Measurements from ENCODE around the gene NPM3.

DNA sequence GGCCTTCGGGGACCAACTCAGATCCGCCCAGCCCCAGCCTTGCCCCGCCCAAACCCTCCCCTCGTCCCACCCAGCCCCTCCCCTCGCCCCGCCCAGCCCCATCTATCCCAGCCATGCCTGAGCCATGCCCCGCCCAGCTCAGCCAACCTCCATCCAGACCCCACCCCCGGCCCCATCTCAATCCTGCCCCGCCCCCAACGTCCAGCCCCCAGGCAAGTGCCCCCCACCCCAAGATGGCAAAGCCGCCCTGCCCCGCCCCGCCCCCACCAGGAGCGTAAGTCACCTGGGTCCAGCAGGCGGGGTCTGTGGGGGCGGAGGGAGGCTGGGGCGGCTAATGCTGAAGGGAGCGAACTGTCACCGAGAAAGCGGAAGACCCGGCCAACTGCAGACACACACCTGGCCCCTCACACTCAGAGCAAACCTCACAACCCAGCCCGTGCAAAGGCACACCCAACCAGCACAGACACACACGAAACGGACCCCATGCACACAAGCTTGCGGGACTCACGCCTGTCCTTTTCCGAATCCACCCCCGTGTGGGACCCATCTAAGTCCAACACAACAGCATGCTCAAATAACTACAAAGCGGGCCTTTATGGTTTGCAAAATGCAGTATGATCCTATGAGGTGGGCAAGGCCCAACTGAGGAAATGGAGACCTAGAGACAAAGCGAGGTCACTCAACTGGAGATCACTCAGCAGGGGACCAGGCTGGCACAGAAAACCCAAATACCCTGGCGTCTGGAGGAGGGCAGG is 46.5 kb upstream of the NPM3 start:
- TF ChIP-seq TAF1 (IDR thresholded peaks at IDR 0.05; ENCODE audit: borderline replicate concordance, low read depth, low read length) (no peak), POLR2AphosphoS5 (IDR thresholded peaks at IDR 0.05; ENCODE audit: low read depth, low read length) (no peak), CHD2 (IDR thresholded peaks at IDR 0.05; ENCODE audit: low read length, partially characterized antibody) (no peak), GABPA (IDR thresholded peaks at IDR 0.05; ENCODE audit: low read depth) (no peak), FOXM1 (IDR thresholded peaks at IDR 0.05; ENCODE audit: low read depth) (no peak), RAD21 (IDR thresholded peaks at IDR 0.05; ENCODE audit: low read length) (no peak)
- TF ChIP-seq, protein P1, sequence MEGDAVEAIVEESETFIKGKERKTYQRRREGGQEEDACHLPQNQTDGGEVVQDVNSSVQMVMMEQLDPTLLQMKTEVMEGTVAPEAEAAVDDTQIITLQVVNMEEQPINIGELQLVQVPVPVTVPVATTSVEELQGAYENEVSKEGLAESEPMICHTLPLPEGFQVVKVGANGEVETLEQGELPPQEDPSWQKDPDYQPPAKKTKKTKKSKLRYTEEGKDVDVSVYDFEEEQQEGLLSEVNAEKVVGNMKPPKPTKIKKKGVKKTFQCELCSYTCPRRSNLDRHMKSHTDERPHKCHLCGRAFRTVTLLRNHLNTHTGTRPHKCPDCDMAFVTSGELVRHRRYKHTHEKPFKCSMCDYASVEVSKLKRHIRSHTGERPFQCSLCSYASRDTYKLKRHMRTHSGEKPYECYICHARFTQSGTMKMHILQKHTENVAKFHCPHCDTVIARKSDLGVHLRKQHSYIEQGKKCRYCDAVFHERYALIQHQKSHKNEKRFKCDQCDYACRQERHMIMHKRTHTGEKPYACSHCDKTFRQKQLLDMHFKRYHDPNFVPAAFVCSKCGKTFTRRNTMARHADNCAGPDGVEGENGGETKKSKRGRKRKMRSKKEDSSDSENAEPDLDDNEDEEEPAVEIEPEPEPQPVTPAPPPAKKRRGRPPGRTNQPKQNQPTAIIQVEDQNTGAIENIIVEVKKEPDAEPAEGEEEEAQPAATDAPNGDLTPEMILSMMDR (IDR thresholded peaks at IDR 0.05), result no peak
- TF ChIP-seq, protein P2, sequence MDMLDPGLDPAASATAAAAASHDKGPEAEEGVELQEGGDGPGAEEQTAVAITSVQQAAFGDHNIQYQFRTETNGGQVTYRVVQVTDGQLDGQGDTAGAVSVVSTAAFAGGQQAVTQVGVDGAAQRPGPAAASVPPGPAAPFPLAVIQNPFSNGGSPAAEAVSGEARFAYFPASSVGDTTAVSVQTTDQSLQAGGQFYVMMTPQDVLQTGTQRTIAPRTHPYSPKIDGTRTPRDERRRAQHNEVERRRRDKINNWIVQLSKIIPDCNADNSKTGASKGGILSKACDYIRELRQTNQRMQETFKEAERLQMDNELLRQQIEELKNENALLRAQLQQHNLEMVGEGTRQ (IDR thresholded peaks at IDR 0.05; ENCODE audit: borderline replicate concordance, low read depth, low read length), result no peak
- TF ChIP-seq, protein P3, sequence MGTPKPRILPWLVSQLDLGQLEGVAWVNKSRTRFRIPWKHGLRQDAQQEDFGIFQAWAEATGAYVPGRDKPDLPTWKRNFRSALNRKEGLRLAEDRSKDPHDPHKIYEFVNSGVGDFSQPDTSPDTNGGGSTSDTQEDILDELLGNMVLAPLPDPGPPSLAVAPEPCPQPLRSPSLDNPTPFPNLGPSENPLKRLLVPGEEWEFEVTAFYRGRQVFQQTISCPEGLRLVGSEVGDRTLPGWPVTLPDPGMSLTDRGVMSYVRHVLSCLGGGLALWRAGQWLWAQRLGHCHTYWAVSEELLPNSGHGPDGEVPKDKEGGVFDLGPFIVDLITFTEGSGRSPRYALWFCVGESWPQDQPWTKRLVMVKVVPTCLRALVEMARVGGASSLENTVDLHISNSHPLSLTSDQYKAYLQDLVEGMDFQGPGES (IDR thresholded peaks at IDR 0.05; ENCODE audit: low read depth, low read length), result no peak
- TF ChIP-seq, protein P4, sequence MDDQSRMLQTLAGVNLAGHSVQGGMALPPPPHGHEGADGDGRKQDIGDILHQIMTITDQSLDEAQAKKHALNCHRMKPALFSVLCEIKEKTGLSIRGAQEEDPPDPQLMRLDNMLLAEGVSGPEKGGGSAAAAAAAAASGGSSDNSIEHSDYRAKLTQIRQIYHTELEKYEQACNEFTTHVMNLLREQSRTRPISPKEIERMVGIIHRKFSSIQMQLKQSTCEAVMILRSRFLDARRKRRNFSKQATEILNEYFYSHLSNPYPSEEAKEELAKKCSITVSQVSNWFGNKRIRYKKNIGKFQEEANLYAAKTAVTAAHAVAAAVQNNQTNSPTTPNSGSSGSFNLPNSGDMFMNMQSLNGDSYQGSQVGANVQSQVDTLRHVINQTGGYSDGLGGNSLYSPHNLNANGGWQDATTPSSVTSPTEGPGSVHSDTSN (IDR thresholded peaks at IDR 0.05), result no peak
- TF ChIP-seq, protein P5, sequence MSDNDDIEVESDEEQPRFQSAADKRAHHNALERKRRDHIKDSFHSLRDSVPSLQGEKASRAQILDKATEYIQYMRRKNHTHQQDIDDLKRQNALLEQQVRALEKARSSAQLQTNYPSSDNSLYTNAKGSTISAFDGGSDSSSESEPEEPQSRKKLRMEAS (IDR thresholded peaks at IDR 0.05; ENCODE audit: low read depth), result no peak

Measured in SK-N-SH (cell line).